Hindlimb muscle (tissue), 1 donor: ENCODE results near the gene GABRR1. TPM values are rescaled to one million over a fixed set of nuclear protein-coding genes. Genes with fewer than 3 reads are reported as not detected.
A peak's percentile ranks its signal among the peaks of the same experiment; 100 is the strongest.
"Not testable (repeated sequence)": the region's sequence is repeated elsewhere in the genome, so short reads cannot be mapped to it uniquely, and the experiment has no call there.

Experiments used
- DNase-seq: peaks from one replicate; pipeline ENCODE4 v3.0.0-alpha.2; 2013
- polyA plus RNA-seq: library from polyadenylated mRNA; unstranded; fragments of 120-200 nt; gene quantifications from one replicate; pipeline ENCODE4 v1.2.1, GENCODE V29; 2013; ENCODE audit not compliant: insufficient read length

Gene GABRR1
- 1.1 TPM for polyA plus RNA-seq

DNA sequence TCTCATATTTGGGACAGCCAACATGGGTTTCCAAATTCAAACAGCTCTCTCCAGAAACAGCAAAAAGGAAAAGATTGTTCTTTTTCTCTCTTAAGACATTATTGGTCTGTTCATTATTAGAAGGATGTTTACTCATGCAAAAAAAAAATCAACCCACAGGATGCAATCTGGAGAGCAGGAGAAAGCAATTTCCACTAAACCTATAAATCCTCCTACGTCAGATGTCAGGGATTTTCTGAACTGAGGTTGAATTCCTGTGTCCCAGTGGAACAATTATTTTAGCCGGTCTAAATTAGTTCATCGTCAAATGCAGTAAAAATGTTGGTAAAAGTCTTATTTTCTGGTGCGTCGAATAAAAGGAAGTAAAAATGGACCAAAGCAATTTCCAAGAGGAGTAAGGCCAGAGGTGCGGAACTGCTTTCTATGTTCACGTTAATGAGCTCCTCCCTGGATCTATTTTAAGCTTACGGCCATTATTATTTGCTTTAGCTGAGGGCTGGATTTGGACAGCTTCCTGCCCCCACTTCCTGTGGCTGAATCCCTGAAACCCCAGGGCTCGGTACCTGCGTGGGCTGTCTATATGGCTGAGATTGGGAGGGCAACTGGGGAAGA is at the start of gene GABRR1:
TSS of gene GABRR1 (minus strand) at position 60 of the 612 bp plus-strand sequence. CDS start at position 24, 36 bp downstream.
- no peak for DNase-seq

DNA sequence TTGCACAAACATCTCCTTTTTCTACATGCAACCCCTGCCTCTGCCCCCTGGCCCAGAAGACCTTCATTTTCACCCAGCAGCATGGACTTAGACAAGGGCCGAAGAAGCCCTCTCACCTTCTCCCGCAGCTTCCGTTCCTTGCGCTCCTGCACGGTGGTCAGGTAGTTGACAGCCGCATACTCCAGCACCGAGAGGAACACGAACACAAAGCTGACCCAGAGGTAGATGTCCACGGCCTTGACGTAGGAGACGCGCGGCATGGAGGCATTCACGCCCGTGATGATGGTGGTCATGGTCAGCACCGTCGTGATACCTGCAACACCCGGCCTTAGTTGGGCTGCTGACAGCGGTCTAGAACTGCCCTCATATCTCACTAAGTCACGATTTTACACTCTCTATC is 47.1 kb upstream of the GABRR1 start:
- no peak for DNase-seq

DNA sequence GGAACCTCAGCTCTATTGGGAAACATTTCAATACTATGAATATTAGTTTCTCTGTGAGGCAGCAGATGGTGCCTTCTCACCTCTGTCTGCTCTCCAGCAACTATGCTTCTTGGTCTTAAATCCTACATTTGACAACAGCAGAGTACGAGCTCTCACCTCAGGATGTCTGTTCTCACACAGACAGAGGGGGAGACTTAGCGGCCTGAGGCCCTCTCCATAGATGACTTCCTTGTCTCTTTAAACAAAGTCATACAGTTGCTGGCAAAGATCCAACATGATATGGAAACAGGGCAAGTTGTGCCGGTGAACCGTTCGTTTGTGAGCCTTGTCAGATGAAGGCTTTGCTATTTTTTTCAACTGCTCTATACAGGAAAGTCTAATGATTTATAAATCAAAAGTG is 43.7 kb upstream of the GABRR1 start:
- no peak for DNase-seq

DNA sequence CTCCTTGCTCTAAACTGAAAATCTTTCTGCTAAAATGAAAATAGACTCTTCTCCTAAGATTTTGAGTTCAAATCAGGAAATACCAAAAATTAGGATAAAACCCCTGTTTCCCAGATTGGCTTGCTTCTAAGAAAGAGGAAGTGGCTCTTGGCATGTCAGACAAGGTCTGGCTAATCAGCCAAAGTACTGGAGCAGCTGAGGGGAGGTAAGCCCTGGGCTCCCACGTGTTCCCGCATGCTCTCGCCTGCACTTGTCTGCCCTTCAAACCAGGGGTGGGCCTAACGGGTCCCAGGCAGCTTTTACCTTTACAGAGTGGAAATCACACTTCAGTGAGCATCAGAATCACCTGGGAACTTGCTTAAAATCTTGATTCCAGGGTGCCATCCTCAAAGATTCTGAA is 43.2 kb upstream of the GABRR1 start:
- no peak for DNase-seq

DNA sequence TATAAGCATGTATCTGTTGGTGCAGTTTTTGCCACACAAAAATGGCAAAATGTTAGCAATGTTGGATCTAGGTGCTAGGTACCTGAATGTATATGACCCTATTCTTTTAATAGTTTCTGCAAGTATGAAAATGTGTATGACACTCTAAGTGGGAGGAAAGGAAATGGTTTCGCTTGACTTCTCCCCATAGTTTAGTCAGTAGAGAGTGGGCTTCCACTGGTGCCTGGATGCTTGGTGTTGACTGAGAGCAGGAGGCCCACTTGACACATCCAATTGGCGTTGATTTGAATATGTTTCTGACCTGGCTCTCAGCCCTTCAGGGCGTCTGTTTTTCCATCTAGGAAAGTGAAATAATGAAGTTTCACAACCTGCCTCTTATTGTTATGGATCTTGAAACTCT is 41.8 kb upstream of the GABRR1 start:
- no peak for DNase-seq

DNA sequence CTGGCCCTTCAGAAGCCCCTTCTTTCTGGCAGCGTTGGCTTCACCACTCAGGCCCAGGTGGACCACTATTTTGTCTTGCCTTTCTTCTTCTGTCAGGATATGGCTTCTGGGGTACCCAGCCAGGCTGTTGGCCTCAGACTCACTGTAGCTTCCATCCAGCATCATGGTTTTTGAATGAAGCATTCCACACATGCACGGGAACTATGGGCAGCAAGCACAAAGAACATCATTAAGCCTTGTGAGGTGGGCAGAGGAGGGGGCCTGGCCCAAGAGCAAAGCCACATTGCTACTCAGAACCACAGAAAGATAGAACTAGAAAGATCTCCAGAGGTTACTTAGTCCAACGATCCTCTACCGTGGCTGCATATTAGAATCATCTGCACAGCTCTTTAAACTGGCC is 40.6 kb upstream of the GABRR1 start:
- DNase-seq, result no peak

DNA sequence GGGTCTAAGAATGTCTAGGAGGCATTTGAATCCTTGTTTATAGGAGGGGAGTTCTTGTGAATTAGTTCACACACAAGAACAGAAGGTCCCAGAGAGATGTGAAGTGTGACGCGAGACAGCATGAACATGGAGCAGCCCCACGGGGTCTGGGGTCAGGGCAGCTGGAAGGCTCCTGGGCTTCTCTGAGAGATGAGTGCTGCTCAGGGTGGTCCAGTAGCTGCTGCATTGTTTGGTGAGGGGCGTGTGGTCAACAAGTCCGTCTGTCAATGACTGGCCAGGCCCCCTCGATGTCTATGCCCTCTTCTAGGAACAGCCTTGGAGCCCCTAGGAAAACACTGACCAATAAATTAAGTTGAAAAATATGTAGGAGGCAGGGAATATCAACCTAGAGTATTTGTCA is 40.2 kb upstream of the GABRR1 start:
- no peak for DNase-seq

DNA sequence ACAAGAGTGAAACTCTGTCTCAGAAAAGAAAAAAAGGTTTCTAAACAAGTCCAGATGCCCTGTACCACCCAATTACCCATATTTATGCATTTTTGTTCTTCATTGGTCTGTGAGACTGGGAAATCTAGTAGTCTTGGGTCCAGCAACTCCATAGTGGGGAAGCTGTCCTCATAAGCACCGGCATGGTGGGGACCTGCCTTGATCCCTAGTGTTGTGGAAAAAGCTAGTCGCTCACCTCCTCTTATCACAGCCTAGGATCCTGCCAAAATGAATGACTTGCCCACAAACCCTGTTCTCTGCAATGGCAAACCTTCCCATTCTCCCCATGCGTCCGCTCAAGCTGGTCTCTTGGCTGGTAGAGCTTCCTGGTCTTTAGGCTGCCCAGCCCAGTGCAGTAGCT is 38.3 kb upstream of the GABRR1 start:
- no peak for DNase-seq

DNA sequence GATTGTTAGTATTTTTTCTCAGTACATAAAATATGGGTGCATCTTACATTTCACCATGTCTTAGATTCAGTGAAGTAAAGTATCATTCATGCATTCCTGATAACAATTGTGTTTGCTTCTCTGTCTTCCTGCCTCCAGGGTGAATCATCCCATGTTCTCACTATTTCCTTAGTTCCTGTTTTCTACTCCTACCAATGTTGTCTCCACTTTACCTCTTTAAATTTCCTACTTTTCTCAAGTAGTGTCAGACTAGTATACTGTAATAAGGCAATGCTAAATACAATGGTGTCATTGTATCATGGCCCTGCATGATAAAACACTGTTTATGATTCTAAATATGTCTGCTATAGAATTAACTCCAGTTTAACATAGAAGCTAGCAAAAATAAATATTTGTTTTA is 37.4 kb upstream of the GABRR1 start:
- no peak for DNase-seq

DNA sequence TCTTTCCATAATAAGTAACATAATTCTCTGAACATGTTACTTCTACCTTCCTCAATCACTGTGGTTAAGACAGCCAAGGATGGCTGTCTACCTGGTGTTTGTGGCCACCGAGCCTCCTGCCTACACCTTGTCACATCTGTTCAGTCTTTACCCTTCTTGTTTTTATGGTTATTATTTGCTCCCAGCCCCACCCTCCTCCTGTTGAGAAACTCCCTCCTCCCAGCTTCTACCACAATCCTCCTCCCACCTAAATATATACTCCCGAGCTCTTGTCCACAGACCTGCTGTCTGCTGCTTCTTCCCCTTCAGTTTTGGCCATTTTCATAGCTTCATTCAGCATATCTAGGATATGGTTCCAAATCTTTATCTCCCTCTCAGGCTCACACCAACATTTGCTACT is 35.7 kb upstream of the GABRR1 start:
- no peak for DNase-seq

DNA sequence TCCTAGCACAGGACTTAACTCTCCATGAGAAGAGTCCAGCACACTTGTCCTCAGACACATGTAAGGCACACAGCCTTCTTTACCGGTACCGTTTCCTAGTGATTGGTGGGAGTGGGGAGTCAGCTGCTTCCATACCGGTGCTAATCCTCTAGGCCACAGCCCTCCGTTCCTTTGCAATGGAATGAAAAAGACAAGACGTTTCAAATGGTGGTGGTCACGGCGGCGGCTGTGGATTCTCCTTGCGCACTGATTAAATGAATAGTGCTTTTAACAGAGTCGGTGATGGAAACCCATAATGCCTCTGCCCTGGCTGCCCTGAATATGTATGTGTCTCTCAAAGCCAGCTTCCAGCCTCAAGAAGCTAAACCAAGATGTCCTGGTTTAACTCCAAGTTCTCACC is 34.8 kb upstream of the GABRR1 start:
- DNase-seq, result no peak

DNA sequence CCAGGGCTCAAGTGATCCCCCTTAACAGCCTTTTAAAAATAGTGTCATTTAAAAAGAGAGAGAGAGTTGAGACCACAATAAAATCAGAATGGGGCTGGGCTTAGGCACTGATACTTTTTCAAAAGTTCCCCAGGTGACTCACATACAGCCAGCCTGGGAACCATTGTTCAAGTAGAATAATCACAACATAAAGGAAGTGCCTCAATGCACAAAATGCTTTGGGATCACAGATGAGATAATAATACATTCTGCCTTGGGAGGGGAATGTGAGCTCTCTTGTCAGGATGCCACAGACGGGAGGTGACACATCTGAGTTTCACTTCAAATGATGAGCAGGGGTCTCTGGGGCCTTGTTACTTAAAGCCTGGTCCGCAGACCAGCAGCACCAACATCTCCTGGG is 34.0 kb upstream of the GABRR1 start:
- DNase-seq, result no peak

DNA sequence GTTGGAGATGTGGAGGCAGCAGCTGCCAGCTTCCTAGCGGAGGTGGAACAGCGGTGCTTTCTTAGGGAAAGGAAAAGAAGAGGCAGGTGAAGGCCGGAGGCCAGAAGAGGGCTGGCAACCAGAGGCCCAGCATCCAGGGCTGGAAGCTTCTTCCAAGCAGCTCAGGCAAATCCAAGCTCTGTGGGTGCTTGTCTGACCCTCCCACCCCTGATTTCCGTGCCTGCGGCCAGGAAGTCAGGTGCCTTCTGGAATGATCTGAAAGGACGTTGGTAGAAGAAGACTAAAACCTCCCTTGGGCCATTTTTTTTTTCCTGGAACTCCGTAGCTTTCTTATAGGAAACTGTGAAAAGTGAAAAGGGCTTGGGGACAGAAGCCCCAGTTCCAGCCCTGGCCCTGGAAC is 33.1 kb upstream of the GABRR1 start:
- no peak for DNase-seq

DNA sequence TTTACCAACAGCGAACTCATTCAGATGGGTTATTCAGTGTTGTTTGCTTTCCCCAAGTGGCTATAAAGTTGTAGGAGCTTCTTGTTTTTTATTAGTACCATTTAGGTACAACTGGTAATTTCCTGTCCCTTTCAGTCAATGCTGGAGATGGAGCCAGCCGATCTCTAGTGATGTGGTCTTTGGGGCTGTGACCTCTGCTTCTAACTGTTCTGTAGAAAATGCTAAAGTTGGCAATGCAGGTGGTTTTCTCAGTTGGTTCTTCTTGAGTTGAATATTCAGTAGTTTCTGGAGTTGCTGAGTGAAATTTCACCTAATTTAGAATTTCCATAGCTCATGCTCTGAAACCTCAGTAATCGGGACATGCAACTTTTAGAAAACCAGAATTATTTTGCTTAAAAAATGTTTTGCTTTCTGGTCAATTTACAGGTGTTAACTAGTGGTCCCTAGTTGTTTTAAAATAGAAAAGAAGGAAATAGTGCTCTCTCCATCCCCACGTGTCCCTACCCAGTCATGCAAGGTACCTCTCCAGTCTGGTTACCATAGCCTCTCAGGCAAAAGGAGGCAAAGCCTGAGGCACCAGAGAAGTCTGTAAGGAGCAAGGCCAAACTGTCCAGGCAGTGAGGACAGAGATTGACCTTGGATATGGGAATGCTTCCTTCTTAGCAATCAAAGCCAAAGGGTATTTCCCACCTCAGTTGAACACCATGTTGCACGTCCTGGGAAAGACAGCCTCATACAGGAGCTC is 27.3 kb upstream of the GABRR1 start:
- DNase-seq, result no peak

DNA sequence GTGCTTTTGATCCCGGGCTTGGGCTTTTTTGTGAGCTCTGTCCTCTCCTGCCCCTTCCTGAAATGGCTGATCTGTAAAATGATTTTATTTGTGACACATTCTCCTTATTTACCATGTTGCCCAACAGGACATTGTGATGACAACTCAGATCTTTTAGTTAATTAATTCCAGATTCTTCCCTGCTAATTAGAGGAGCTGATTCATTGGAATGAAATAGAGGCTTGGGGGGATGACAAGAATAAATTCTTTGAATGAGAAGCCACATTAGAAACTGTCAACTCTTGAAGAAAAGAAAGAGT is 26.1 kb upstream of the GABRR1 start:
- DNase-seq, result no peak

DNA sequence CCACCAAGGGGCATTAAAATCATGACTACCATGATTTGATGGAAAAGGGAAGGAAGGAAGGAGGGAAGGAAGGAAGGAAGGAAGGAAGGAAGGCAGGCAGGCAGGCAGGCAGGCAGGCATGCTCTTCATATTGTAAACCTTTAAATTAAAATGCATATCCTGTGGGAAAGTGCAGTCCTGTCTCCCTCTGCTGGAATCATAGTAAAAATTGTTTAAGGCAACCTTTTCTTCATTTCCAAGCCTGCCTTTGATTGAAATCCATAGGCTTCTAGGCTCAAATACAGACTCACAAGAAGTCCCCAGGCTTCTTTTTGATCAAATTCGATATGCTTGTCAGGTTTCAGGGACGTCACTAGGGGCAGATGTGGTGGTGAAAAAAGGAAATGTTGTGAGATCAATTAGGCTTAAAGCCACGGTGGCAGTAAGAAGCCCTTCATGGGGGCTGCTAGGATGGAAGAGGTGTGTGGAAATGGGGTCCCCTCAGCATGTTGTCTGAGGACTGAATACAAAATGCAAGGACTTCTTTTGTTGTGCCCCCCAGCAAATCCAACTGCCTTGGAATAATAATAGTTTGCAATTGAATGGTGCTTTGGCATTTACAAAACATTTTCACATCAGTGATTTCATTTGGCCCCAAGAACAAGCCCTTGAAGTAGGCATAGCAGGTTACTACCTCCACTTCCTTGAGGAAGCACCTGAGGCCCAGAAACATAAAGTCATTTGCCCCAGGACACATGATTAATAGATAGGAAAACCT is 25.6 kb upstream of the GABRR1 start:
- DNase-seq, result peak; percentile 45

DNA sequence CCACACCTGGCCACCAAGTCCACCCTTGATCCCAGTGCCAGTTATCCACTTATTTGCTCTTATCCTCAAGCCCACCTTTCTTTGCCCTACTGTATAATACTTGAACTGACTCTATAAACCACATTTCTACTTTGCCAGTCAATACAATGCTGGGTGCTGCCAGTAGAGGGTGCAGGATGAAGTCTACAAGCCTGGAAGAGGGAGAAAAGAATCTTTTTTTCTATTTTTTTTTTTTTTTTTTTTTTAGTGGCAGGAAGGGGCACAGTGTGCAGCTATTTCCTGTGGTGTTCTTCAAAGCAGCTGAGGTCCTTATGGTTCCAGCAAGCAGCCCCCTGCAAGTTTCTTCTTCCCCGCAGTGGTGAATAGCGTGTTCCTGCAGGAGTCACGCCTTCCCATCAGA is 22.2 kb upstream of the GABRR1 start:
- no peak for DNase-seq

DNA sequence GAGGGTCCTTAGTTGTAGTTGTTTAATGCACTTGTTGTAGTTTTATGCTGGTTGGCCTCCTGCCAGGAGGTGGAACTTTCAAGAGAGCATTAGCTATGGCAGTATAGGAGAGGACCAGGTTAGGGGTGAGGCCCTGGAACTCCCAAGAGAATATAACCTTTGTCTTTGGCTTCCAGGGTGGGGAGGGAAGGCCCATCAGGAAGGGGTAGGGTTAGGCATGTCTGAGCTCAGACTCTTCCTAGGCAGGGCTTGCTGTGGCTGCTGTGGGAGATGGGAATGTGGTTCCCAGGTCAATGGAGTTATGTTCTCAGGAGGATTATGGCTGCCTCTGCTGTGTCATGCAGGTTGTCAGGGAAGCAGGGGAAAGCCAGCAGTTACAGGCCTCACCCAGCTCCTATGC is 20.0 kb upstream of the GABRR1 start:
- no peak for DNase-seq

DNA sequence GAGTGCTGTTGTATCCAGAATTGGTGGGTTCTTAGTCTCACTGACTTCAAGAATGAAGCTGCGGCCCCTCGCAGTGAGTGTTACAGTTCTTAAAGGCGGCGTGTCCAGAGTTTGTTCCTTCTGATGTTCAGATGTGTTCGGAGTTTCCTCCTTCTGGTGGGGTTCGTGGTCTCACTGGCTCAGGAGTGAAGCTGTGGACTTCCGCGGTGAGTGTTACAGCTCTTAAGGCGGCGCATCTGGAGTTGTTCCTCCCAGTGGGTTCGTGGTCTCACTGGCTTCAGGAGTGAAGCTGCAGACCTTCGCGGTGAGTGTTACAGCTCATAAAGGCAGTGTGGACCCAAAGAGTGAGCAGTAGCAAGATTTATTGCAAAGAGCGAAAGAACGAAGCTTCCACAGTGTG is 16.4 kb upstream of the GABRR1 start:
- DNase-seq, result not testable (repeated sequence)

DNA sequence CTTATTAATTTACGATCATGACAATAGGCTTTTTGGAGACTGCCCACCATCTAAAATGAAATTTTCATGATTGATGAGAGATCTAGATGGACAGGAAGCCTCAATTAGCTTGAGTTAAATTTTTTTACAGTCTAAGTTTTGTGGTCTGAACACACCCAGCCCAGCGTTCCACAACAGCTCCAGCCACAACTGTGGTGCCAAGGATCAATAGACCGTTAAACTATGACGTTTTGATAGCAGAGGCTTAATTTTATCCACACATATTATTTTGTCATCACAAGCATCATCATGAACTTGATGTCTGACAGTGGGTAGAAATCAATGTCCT is 5.5 kb upstream of the GABRR1 start:
- DNase-seq, result no peak

DNA sequence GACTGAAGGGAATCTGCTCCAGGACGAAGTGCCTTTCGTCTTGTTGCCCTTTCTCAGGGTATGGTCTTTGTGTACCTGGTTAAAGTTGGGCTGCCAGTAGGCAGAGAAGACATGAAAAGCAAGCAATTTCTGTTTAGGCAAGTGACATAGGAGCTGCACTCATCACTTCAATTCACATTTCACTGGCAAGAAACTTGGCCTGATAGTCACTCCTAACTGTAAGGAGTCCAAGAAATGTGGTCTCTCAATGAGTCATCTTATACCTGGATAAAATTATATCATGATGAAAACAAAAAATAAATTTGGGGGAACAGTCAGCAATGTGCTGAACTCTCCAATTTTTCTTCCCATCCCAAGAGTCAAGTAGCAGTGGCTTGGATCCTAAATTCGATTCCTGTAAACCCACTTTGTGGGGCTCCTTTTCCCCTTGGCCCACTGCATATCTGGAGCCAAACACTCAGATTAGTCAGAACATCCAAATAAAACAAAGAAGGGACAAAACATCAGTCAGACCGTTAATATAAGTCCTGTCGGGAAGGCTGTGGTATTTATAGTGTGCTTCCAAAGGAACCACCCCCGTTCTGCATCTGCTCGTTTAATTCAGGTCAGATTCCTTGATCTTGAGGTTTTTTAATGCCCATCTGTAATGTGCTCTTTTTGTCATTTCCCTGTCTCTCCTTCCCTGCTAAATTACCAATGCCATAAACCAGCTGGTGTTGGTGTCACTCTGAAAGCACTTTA is 5.0 kb upstream of the GABRR1 start:
- no peak for DNase-seq

DNA sequence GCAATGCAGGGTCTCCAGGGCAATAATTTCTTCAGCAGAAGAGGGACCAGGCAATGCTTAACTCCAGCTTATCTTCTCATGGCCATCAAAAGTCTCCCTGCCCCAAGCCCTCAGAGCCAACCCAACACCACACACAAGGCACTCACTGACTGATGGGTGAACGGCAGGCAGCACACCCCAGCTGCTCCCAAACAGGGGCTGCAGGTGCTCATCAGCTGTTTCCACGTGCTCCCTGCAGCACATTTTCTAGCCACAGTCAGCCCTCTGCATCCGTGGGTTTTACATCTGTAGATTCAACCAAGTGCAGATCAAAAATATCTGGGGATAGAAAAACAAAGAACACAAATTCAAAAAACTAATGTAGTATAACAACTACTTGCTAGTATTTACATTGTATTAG is 4.0 kb upstream of the GABRR1 start:
- DNase-seq, result no peak

DNA sequence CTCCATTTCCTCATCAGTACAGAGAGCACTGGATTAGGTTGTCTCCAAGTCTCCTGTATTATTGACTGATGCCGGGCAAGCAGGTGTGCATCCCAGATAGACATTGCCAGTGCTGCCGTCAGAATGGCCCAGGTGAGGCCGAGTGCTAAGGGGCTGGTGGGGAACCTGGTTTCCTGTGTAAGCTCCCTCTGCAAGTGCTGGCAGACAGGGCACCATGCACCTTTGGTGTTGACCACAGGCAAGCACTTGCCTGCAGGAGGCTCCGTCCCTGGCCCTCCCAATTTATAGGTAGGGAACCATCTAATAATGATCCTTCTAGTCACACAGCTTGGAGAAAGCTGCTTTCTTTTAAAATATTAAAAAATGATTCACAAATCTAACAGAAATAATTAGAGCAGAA is 747 bp downstream of the GABRR1 start:
- DNase-seq, result no peak

DNA sequence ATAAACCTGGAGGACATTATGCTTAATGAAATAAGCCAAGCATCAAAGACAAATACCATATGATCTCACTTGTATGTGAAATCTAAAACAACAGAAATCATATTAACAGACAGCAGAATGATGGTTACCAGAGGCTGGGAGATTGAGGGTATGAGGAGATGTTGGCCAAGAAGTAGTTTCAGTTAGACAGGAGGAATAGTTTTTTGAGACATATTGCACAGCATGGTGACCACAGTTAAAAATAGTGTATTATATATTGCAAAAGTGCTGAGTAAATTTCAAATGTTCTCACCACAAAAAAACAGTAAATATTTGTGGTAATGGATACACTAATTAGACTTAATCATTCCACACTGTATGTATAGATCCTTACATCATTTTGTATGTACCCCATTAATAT is 1.8 kb downstream of the GABRR1 start:
- no peak for DNase-seq
